ENCODE results near the gene MT1H. TPM values are rescaled to one million over a fixed set of nuclear protein-coding genes. Genes with fewer than 3 reads are reported as not detected.

Gene MT1H
- total RNA-seq, 6 experiments from 2014 or later: not detected

- no peak for DNase-seq
- peaks cover 72% of the 10 kb centered on the region for H3K27me3 Mint-ChIP-seq (ENCODE audit: insufficient read depth)
- no peak overlapping the region for H3K27ac Mint-ChIP-seq
- no peak overlapping the region for H3K4me3 Mint-ChIP-seq
- H3K9me3 Mint-ChIP-seq: no peaks in the 10 kb centered on the region
- TF ChIP-seq CTCF (IDR thresholded peaks at IDR 0.05): no peak
- peaks cover 13% of the 10 kb centered on the region for H3K4me1 Mint-ChIP-seq (ENCODE audit: low read depth)
- H3K36me3 Mint-ChIP-seq (ENCODE audit: low read depth): no peaks in the 10 kb centered on the region
Measured at GRCh38 chr16:56645838-56646237, 23.8 kb upstream of the MT1H start.

GRCh38 chr16:56647641-56648431, 21.8 kb upstream of the MT1H start:
- H3K27ac Mint-ChIP-seq: no peak overlapping the region
- peaks cover 77% of the 10 kb centered on the region for H3K27me3 Mint-ChIP-seq (ENCODE audit: insufficient read depth)
- H3K36me3 Mint-ChIP-seq (ENCODE audit: low read depth): no peaks in the 10 kb centered on the region
- H3K4me3 Mint-ChIP-seq: no peak overlapping the region
- H3K4me1 Mint-ChIP-seq (ENCODE audit: low read depth): peaks cover 10% of the 10 kb centered on the region
- H3K9me3 Mint-ChIP-seq: no peaks in the 10 kb centered on the region
- no peak for TF ChIP-seq CTCF (IDR thresholded peaks at IDR 0.05)
- no peak for DNase-seq

- H3K27ac Mint-ChIP-seq: no peak overlapping the region
- no peak for DNase-seq
- no peak overlapping the region for H3K4me3 Mint-ChIP-seq
- TF ChIP-seq CTCF (IDR thresholded peaks at IDR 0.05): no peak
- peaks cover 76% of the 10 kb centered on the region for H3K27me3 Mint-ChIP-seq (ENCODE audit: insufficient read depth)
- no peaks in the 10 kb centered on the region for H3K9me3 Mint-ChIP-seq
- no peaks in the 10 kb centered on the region for H3K36me3 Mint-ChIP-seq (ENCODE audit: low read depth)
- no peaks in the 10 kb centered on the region for H3K4me1 Mint-ChIP-seq (ENCODE audit: low read depth)
Measured at GRCh38 chr16:56649271-56649670, 20.3 kb upstream of the MT1H start.

DNA sequence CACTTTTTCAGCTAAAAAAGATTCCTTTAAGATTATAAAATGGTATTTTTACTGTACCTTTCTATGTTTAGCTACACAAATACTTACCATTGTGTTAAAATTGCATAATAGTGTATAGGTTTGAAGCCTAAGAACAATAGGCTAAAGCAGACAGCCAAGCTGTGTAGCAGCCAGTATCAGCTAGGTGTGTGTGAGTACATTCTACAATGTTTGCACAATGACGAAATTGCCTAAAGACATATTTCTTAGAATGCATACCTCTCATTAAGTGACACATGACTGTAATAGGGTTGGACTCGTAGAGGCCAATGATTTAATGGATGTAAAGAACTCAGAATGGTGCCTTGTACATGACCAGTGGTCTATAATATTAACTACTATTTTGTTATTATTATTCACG, 19.8 kb upstream of the MT1H start:
- no peaks in the 10 kb centered on the region for H3K4me1 Mint-ChIP-seq (ENCODE audit: low read depth)
- peaks cover 72% of the 10 kb centered on the region for H3K27me3 Mint-ChIP-seq (ENCODE audit: insufficient read depth)
- H3K27ac Mint-ChIP-seq: no peak overlapping the region

GRCh38 chr16:56651586-56651985, 18.0 kb upstream of the MT1H start, which contains the start of gene MT1B:
MT1B (plus strand) TSS chr16:56651886; CDS start chr16:56651954, 68 bp downstream.
- no peak for DNase-seq
- H3K9me3 Mint-ChIP-seq: no peaks in the 10 kb centered on the region
- H3K4me1 Mint-ChIP-seq (ENCODE audit: low read depth): no peaks in the 10 kb centered on the region
- peaks cover 66% of the 10 kb centered on the region for H3K27me3 Mint-ChIP-seq (ENCODE audit: insufficient read depth)
- no peak within 1 kb of the TSS for H3K27ac Mint-ChIP-seq
- H3K4me3 Mint-ChIP-seq: no peak within 1 kb of the TSS
- TF ChIP-seq CTCF (IDR thresholded peaks at IDR 0.05): no peak
- H3K36me3 Mint-ChIP-seq (ENCODE audit: low read depth): no peaks in the 10 kb centered on the region

More for the DNA sequence above, 19.8 kb upstream of the MT1H start:
- Mint-ChIP-seq H3K4me3 (no peak overlapping the region), H3K9me3 (no peaks in the 10 kb centered on the region), H3K36me3 (ENCODE audit: low read depth) (no peaks in the 10 kb centered on the region)
- no peak for TF ChIP-seq CTCF (IDR thresholded peaks at IDR 0.05)
- no peak for DNase-seq
